ENCODE results near the gene CNNM1. TPM values are rescaled to one million over a fixed set of nuclear protein-coding genes. Genes with fewer than 3 reads are reported as not detected.

The CNNM1 gene
- total RNA-seq, 2 donors from 2014 or later = 1.3 to 1.6 TPM

DNA sequence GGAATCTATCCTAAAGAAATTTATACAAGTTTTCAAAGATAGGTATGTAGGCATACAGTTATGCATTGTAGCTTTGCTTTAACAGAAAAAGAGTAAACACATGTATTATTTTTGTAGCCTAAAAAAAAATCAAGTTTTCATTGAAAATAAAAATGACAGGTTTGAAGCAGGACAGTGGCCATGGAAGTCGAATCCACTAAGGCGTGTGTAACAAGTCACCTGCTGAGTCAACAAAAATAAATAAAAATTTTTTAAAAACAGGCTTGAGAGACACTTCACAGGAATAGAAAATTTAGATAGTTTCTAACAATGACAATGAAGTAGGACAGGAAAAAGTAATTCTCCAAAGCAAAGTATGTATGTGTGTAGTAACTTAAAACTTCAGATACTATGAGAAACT lies 109.7 kb downstream of the CNNM1 start:
- TF ChIP-seq, protein P1, sequence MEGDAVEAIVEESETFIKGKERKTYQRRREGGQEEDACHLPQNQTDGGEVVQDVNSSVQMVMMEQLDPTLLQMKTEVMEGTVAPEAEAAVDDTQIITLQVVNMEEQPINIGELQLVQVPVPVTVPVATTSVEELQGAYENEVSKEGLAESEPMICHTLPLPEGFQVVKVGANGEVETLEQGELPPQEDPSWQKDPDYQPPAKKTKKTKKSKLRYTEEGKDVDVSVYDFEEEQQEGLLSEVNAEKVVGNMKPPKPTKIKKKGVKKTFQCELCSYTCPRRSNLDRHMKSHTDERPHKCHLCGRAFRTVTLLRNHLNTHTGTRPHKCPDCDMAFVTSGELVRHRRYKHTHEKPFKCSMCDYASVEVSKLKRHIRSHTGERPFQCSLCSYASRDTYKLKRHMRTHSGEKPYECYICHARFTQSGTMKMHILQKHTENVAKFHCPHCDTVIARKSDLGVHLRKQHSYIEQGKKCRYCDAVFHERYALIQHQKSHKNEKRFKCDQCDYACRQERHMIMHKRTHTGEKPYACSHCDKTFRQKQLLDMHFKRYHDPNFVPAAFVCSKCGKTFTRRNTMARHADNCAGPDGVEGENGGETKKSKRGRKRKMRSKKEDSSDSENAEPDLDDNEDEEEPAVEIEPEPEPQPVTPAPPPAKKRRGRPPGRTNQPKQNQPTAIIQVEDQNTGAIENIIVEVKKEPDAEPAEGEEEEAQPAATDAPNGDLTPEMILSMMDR (IDR thresholded peaks at IDR 0.05) = no peak
- no peak for TF ChIP-seq POLR2A (IDR thresholded peaks at IDR 0.05)
- H3K36me3 ChIP-seq (replicated peaks in 1 of 2; ENCODE audit: insufficient read depth in 1 of 2, low read depth in 2 of 2) = peaks cover 0 to 2% of the 10 kb centered on the region in 2 donors
- DNase-seq (no peak), ATAC-seq (no peak)
- no peaks in the 10 kb centered on the region for H3K9me3 ChIP-seq
- H3K4me1 ChIP-seq = peaks cover 18% of the 10 kb centered on the region
- intact Hi-C loops (cut with DNase I) = loop anchor here (5.0 kb wide), 1 partner anchor 173 kb away; no protein-coding TSS in a partner anchor
- 85 to 92% methylated on average over 2 of the region's 2 CpGs for WGBS, 2 donors
- H3K27me3 ChIP-seq = no peaks in the 10 kb centered on the region
- no peak overlapping the region for H3K27ac ChIP-seq
- no peak overlapping the region for H3K4me3 ChIP-seq

DNA sequence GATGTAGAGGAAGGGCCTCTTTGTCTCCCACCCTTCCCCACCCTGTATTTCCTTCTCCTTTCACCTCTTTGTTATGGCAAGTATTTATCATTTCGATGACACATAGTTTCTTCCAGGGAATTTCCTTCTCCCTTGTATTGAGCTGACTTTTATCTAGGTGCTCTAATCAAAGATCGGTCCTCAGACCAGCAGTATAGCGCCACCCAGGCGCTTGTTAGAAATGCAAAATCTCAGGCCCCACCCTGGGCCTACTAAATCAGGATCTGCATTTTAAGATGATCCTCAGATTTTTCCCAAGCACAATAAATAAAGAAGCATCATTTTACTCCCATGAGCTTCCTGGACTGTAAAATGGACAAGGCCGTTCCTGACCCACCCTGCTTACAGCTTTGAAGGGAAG lies 113.2 kb downstream of the CNNM1 start:
- H3K27me3 ChIP-seq = no peaks in the 10 kb centered on the region
- no peak overlapping the region for H3K4me3 ChIP-seq
- no peak overlapping the region for H3K27ac ChIP-seq
- intact Hi-C loops (cut with DNase I) = loop anchor here (10.0 kb wide), 1 partner anchor 272 kb away; no protein-coding TSS in a partner anchor
- WGBS, 2 donors = 73 to 80% methylated on average over 5 of the region's 5 CpGs
- no peaks in the 10 kb centered on the region for H3K4me1 ChIP-seq
- no peaks in the 10 kb centered on the region for H3K9me3 ChIP-seq
- TF ChIP-seq, protein P1 (IDR thresholded peaks at IDR 0.05) = no peak
- TF ChIP-seq POLR2A (IDR thresholded peaks at IDR 0.05) = no peak
- DNase-seq (no peak), ATAC-seq (no peak)
- H3K36me3 ChIP-seq (replicated peaks in 1 of 2; ENCODE audit: insufficient read depth in 1 of 2, low read depth in 2 of 2) = peaks cover 0 to 2% of the 10 kb centered on the region in 2 donors

DNA sequence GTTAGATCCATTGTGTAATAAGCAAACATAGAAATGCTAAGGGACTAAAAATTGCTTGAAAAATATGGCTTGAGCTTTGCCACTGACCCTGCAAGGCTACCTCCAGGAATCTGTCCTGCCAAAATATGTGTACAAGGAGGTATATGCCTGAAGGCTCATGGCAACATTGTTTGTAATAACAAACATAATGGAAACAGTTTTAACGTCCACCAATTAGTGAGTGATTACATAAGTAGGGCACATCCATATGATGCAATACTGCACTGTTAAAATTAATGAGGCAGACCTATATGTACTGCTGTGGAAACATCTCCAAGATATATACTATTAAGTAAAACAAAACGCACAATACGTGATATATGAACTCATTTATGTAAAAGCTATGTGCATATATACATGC lies 114.3 kb downstream of the CNNM1 start:
- H3K9me3 ChIP-seq = no peaks in the 10 kb centered on the region
- no peak overlapping the region for H3K27ac ChIP-seq
- no peak for DNase-seq
- WGBS, 2 donors = 46 to 67% methylated on average over 3 of the region's 3 CpGs
- intact Hi-C loops (cut with DNase I) = loop anchor here (10.0 kb wide), 1 partner anchor 271 kb away; no protein-coding TSS in a partner anchor
- no peak for TF ChIP-seq POLR2A (IDR thresholded peaks at IDR 0.05)
- TF ChIP-seq, protein P1 (IDR thresholded peaks at IDR 0.05) = no peak
- no peaks in the 10 kb centered on the region for H3K27me3 ChIP-seq
- no peak overlapping the region for H3K4me3 ChIP-seq
- H3K4me1 ChIP-seq = no peaks in the 10 kb centered on the region
- peaks cover 0 to 2% of the 10 kb centered on the region in 2 donors for H3K36me3 ChIP-seq (replicated peaks in 1 of 2; ENCODE audit: insufficient read depth in 1 of 2, low read depth in 2 of 2)
- no peak for ATAC-seq

Other genes with a start within 250 kb of the CNNM1 start
- not detected for gene HPSE2, start 93.5 kb upstream of the CNNM1 start, total RNA-seq
- 10 to 100 TPM in 1 of 2 donors, 1 to 10 TPM in 1; 7.3 to 14.8 TPM for gene GOT1, start 101.3 kb downstream of the CNNM1 start, total RNA-seq
- 1 to 10 TPM in 1 of 2 donors, not detected in 1; 2.9 TPM for gene NKX2-3, start 203.6 kb downstream of the CNNM1 start, total RNA-seq